Measurements from ENCODE around the gene DNAH10.

DNA sequence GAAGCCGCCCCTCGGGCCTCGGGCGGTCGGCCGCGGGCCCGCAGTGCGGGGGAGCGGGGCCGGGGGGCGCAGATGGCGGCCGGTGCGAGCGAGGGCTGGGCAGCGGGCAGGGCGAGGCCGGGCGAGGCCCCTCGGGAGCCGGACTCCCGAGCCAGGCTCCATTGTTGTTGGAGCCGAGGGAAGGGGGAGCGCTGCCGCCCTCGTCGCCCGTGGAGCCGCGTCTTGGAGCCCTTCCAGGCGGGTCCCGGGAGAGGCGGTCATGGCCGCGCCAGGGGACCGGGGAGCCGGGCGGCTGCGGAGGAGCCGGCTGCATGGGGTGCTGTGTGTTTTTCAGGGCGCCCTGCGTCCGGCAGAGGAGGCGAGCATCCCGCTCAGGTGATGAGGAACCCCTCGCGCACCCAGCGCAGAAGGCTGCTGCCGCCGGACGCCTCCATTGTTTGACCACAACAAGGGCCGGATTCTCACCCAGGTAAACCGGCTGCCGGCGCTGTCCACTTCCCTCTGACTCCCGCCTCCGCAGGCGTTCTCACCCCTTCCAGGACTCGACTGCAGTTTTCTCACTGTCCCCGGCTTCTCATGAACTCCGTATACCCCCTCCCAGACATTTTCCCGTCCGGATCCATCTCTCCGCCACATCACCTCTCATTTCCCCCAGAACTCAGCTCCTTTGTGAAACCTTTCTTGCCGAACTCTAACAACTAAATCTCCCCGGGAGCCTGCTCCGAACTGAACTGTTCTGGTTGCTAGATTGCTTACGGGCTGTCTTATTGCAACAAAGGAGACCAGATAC, 211.6 kb downstream of the DNAH10 start:
- TF ChIP-seq BACH1 (IDR thresholded peaks at IDR 0.05; ENCODE audit: borderline replicate concordance) (no peak), SIN3A (IDR thresholded peaks at IDR 0.05; ENCODE audit: low read depth, low read length) (no peak), SP1 (IDR thresholded peaks at IDR 0.05; ENCODE audit: low read depth, low read length) (no peak), RBBP5 (conservative IDR thresholded peaks at IDR 0.05) (no peak), KAT2A (conservative IDR thresholded peaks at IDR 0.05; ENCODE audit: control insufficient read depth, low read depth, low read length) (no peak), CTCF (IDR thresholded peaks at IDR 0.05 in 2 of 3, conservative IDR thresholded peaks at IDR 0.05 in 1 of 3; ENCODE audit: control insufficient read depth in 2 of 3, extremely low read depth in 1 of 3, insufficient read depth in 1 of 3, low read depth in 3 of 3, low read length in 3 of 3) (no peak), POLR2A (IDR thresholded peaks at IDR 0.05; ENCODE audit: low read depth, low read length) (no peak; the same call in 1 of the 2 replicates), CREB1 (IDR thresholded peaks at IDR 0.05; ENCODE audit: low read depth) (no peak), EED (IDR thresholded peaks at IDR 0.05; ENCODE audit: low read depth) (no peak), HCFC1 (IDR thresholded peaks at IDR 0.05; ENCODE audit: low read length) (no peak), TAF1 (IDR thresholded peaks at IDR 0.05; ENCODE audit: borderline replicate concordance, low read depth, low read length) (no peak)
- TF ChIP-seq, protein P1, sequence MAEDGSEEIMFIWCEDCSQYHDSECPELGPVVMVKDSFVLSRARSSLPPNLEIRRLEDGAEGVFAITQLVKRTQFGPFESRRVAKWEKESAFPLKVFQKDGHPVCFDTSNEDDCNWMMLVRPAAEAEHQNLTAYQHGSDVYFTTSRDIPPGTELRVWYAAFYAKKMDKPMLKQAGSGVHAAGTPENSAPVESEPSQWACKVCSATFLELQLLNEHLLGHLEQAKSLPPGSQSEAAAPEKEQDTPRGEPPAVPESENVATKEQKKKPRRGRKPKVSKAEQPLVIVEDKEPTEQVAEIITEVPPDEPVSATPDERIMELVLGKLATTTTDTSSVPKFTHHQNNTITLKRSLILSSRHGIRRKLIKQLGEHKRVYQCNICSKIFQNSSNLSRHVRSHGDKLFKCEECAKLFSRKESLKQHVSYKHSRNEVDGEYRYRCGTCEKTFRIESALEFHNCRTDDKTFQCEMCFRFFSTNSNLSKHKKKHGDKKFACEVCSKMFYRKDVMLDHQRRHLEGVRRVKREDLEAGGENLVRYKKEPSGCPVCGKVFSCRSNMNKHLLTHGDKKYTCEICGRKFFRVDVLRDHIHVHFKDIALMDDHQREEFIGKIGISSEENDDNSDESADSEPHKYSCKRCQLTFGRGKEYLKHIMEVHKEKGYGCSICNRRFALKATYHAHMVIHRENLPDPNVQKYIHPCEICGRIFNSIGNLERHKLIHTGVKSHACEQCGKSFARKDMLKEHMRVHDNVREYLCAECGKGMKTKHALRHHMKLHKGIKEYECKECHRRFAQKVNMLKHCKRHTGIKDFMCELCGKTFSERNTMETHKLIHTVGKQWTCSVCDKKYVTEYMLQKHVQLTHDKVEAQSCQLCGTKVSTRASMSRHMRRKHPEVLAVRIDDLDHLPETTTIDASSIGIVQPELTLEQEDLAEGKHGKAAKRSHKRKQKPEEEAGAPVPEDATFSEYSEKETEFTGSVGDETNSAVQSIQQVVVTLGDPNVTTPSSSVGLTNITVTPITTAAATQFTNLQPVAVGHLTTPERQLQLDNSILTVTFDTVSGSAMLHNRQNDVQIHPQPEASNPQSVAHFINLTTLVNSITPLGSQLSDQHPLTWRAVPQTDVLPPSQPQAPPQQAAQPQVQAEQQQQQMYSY (CRISPR knock-in tag; IDR thresholded peaks at IDR 0.05) = no peak
- TF ChIP-seq, protein P2, sequence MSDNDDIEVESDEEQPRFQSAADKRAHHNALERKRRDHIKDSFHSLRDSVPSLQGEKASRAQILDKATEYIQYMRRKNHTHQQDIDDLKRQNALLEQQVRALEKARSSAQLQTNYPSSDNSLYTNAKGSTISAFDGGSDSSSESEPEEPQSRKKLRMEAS (IDR thresholded peaks at IDR 0.05; ENCODE audit: low read depth, low read length) = no peak
